Measurements from ENCODE around the gene USP22. TPM values are rescaled to one million over a fixed set of nuclear protein-coding genes. Genes with fewer than 3 reads are reported as not detected.

USP22 gene
- total RNA-seq, 1 donor from 2014 or later: 152 TPM

- no peak for DNase-seq
- Mint-ChIP-seq H3K36me3 (ENCODE audit: low read depth) (peaks cover 74% of the 10 kb centered on the region), H3K27me3 (no peaks in the 10 kb centered on the region), H3K9me3 (no peaks in the 10 kb centered on the region), H3K4me1 (peaks cover 4% of the 10 kb centered on the region), H3K4me3 (no peak overlapping the region), H3K27ac (no peak overlapping the region)
- intact Hi-C loops (cut with micrococcal nuclease): no loop called here
Observed at GRCh38 chr17:21008160-21008915, 34.5 kb downstream of the USP22 start.

GRCh38 chr17:21007646-21008045, 35.2 kb downstream of the USP22 start:
- no peak overlapping the region for H3K27ac Mint-ChIP-seq
- H3K4me3 Mint-ChIP-seq: no peak overlapping the region
- no peak for DNase-seq
- intact Hi-C loops (cut with micrococcal nuclease): no loop called here
- H3K36me3 Mint-ChIP-seq (ENCODE audit: low read depth): peaks cover 72% of the 10 kb centered on the region
- H3K27me3 Mint-ChIP-seq: no peaks in the 10 kb centered on the region
- H3K4me1 Mint-ChIP-seq: peaks cover 4% of the 10 kb centered on the region
- no peaks in the 10 kb centered on the region for H3K9me3 Mint-ChIP-seq

GRCh38 chr17:21005803-21006202, 37.0 kb downstream of the USP22 start:
- Mint-ChIP-seq H3K36me3 (ENCODE audit: low read depth) (peaks cover 79% of the 10 kb centered on the region), H3K9me3 (no peaks in the 10 kb centered on the region), H3K27ac (no peak overlapping the region), H3K4me3 (no peak overlapping the region), H3K4me1 (peaks cover 17% of the 10 kb centered on the region), H3K27me3 (no peaks in the 10 kb centered on the region)
- intact Hi-C loops (cut with micrococcal nuclease): no loop called here
- no peak for DNase-seq

- H3K9me3 Mint-ChIP-seq: no peaks in the 10 kb centered on the region
- H3K36me3 Mint-ChIP-seq (ENCODE audit: low read depth): peaks cover 75% of the 10 kb centered on the region
- H3K4me1 Mint-ChIP-seq: peaks cover 17% of the 10 kb centered on the region
- no peak overlapping the region for H3K27ac Mint-ChIP-seq
- no peaks in the 10 kb centered on the region for H3K27me3 Mint-ChIP-seq
- intact Hi-C loops (cut with micrococcal nuclease): no loop called here
- no peak for DNase-seq
- H3K4me3 Mint-ChIP-seq: no peak overlapping the region
Observed at GRCh38 chr17:21005367-21005766, 37.4 kb downstream of the USP22 start.

GRCh38 chr17:21004016-21004930, 38.5 kb downstream of the USP22 start:
- H3K4me1 Mint-ChIP-seq: peaks cover 24% of the 10 kb centered on the region
- no peak overlapping the region for H3K27ac Mint-ChIP-seq
- H3K27me3 Mint-ChIP-seq: no peaks in the 10 kb centered on the region
- no peak overlapping the region for H3K4me3 Mint-ChIP-seq
- H3K9me3 Mint-ChIP-seq: no peaks in the 10 kb centered on the region
- peaks cover 74% of the 10 kb centered on the region for H3K36me3 Mint-ChIP-seq (ENCODE audit: low read depth)
- intact Hi-C loops (cut with micrococcal nuclease): no loop called here
- DNase-seq: no peak

- DNase-seq: no peak
- Mint-ChIP-seq H3K9me3 (no peaks in the 10 kb centered on the region), H3K27ac (peak overlapping the region; percentile 37), H3K36me3 (ENCODE audit: low read depth) (peaks cover 69% of the 10 kb centered on the region), H3K4me1 (peaks cover 33% of the 10 kb centered on the region), H3K27me3 (no peaks in the 10 kb centered on the region), H3K4me3 (no peak overlapping the region)
- intact Hi-C loops (cut with micrococcal nuclease): no loop called here
Observed at GRCh38 chr17:21003007-21003621, 39.7 kb downstream of the USP22 start.

- H3K27me3 Mint-ChIP-seq: no peaks in the 10 kb centered on the region
- H3K4me3 Mint-ChIP-seq: no peak overlapping the region
- peaks cover 33% of the 10 kb centered on the region for H3K4me1 Mint-ChIP-seq
- H3K27ac Mint-ChIP-seq: peak overlapping the region; percentile 79
- intact Hi-C loops (cut with micrococcal nuclease): no loop called here
- H3K9me3 Mint-ChIP-seq: no peaks in the 10 kb centered on the region
- no peak for DNase-seq
- peaks cover 64% of the 10 kb centered on the region for H3K36me3 Mint-ChIP-seq (ENCODE audit: low read depth)
Observed at GRCh38 chr17:21002309-21003006, 40.4 kb downstream of the USP22 start.

GRCh38 chr17:21001813-21002221, 41.0 kb downstream of the USP22 start:
- Mint-ChIP-seq H3K27ac (peak overlapping the region; percentile 79), H3K27me3 (no peaks in the 10 kb centered on the region), H3K36me3 (ENCODE audit: low read depth) (peaks cover 57% of the 10 kb centered on the region), H3K4me3 (peak overlapping the region; percentile 40), H3K9me3 (no peaks in the 10 kb centered on the region), H3K4me1 (peaks cover 33% of the 10 kb centered on the region)
- peak; percentile 68 for DNase-seq
- intact Hi-C loops (cut with micrococcal nuclease): no loop called here

GRCh38 chr17:21001111-21001812, 41.5 kb downstream of the USP22 start:
- DNase-seq: no peak
- peak overlapping the region; percentile 79 for H3K27ac Mint-ChIP-seq
- H3K4me1 Mint-ChIP-seq: peaks cover 33% of the 10 kb centered on the region
- intact Hi-C loops (cut with micrococcal nuclease): no loop called here
- no peaks in the 10 kb centered on the region for H3K27me3 Mint-ChIP-seq
- peaks cover 52% of the 10 kb centered on the region for H3K36me3 Mint-ChIP-seq (ENCODE audit: low read depth)
- peak overlapping the region; percentile 40 for H3K4me3 Mint-ChIP-seq
- no peaks in the 10 kb centered on the region for H3K9me3 Mint-ChIP-seq

- Mint-ChIP-seq H3K36me3 (ENCODE audit: low read depth) (peaks cover 40% of the 10 kb centered on the region), H3K27me3 (no peaks in the 10 kb centered on the region), H3K27ac (peak overlapping the region; percentile 17), H3K4me3 (no peak overlapping the region), H3K9me3 (no peaks in the 10 kb centered on the region), H3K4me1 (peaks cover 33% of the 10 kb centered on the region)
- intact Hi-C loops (cut with micrococcal nuclease): no loop called here
- DNase-seq: no peak
Observed at GRCh38 chr17:20999841-21000532, 42.8 kb downstream of the USP22 start.

GRCh38 chr17:20999044-20999573, 43.7 kb downstream of the USP22 start:
- no peak for DNase-seq
- no peaks in the 10 kb centered on the region for H3K27me3 Mint-ChIP-seq
- H3K4me1 Mint-ChIP-seq: peaks cover 33% of the 10 kb centered on the region
- H3K27ac Mint-ChIP-seq: peak overlapping the region; percentile 76
- no peak overlapping the region for H3K4me3 Mint-ChIP-seq
- no peaks in the 10 kb centered on the region for H3K9me3 Mint-ChIP-seq
- H3K36me3 Mint-ChIP-seq (ENCODE audit: low read depth): peaks cover 34% of the 10 kb centered on the region
- intact Hi-C loops (cut with micrococcal nuclease): no loop called here

- Mint-ChIP-seq H3K36me3 (ENCODE audit: low read depth) (peaks cover 31% of the 10 kb centered on the region), H3K9me3 (no peaks in the 10 kb centered on the region), H3K4me1 (peaks cover 33% of the 10 kb centered on the region), H3K27ac (peak overlapping the region; percentile 76), H3K27me3 (no peaks in the 10 kb centered on the region), H3K4me3 (no peak overlapping the region)
- intact Hi-C loops (cut with micrococcal nuclease): no loop called here
- DNase-seq: no peak
Observed at GRCh38 chr17:20998571-20999043, 44.2 kb downstream of the USP22 start.

Measured in activated CD4-positive, alpha-beta T cell treated with anti-CD3 and anti-CD28 coated beads, Interleukin-2, amount 10 ng/mL, durations not matched to agents 24 days and 14 days (primary cell).